KOPT-K1 (cell line): Measurements from ENCODE around the gene MYO1D.

Source experiments
- H3K27ac ChIP-seq: fragments of 200-600 bp; sonication (generic); 2 replicates; pipeline ENCODE4 v1.5.1; 2016; ENCODE audit warnings: antibody characterized with exemption, mild to moderate bottlenecking, low read depth, low read length; ENCODE audit not compliant: poor library complexity, severe bottlenecking
- H3K36me3 ChIP-seq: fragments of 200-600 bp; sonication (generic); 2 replicates; pipeline ENCODE4 v1.5.1; 2017; ENCODE audit warnings: antibody characterized with exemption, mild to moderate bottlenecking, low read length, moderate library complexity; ENCODE audit not compliant: insufficient read depth
- H3K9me3 ChIP-seq: fragments of 200-600 bp; sonication (generic); 2 replicates; pipeline ENCODE4 v1.5.1; 2017; ENCODE audit warnings: antibody characterized with exemption, low read length, mild to moderate bottlenecking; ENCODE audit not compliant: insufficient read depth, poor library complexity, severe bottlenecking

Gene MYO1D

DNA sequence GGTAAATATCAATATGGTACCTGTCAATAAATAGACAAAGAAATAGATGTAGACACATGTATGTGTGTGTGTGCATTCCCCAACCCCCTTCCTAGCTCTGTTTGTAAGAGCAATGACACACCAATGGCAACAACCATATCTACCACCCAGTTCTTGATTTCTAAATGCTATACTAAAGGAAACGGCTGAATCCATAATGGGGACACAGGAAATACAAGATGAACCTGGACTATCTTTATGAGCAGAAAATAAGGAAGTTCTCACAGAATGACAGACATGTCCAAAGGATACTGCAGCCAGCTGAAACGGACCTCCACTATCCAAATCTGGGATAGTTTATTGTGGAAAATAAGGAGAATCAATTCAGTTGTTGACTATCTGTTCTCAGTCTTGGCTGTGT lies 75.3 kb downstream of the MYO1D start:
- Histone ChIP-seq H3K36me3 (no peaks in the 10 kb centered on the region), H3K9me3 (no peaks in the 10 kb centered on the region), H3K27ac (no peak overlapping the region)

DNA sequence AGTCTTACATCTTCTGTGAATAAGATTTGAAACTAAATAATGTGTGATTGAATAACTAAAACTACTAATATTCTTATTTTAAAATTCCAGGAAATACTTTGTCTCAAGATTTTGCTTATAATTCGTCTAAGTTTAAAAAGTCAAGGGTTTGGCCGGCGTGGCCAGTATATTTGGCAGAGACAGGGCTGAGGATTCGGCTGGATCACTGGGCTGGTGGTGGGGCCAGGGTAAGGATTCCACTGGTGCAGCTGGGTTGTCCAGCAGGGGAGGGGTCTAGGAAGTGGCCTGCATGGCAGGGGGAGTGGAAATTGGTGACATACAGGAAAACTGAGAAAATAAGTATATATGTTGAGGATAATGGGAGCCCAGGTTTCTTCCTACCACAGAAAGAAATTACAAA lies 75.7 kb downstream of the MYO1D start:
- Histone ChIP-seq H3K36me3 (no peaks in the 10 kb centered on the region), H3K9me3 (no peaks in the 10 kb centered on the region), H3K27ac (no peak overlapping the region)

- Histone ChIP-seq H3K9me3 (no peaks in the 10 kb centered on the region), H3K27ac (no peak overlapping the region), H3K36me3 (no peaks in the 10 kb centered on the region)
These were observed 78.0 kb downstream of the MYO1D start for GRCh38 chr17:32798938-32799337.

DNA sequence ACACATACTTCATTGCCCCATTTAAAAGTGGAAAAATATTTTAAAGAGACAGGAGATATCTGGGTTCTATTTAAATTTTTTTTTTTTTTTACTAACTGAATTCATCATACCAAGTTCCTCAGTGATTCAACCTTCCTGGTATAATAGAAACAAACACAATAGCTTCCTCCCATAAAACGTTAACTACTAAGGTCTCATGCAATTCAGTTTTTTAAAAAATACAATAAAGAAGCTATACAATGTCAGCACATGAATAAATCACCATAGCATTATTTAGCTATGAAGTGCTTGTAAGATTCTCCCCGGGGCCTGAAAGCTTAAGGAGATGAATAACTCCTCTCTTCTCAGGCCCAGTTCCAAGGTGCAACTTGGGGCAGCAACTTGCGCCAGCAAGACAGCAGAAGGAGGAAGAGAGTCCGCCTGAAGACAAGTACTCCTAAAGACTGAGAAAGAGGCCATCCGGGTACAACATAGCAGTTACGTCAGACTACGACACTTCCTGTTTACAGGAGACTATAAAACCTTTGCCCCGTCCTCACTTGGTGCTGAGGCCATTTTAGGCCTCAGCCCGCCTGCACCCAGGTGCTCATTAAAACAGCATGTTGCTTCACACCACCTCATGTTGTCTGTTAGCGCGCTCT lies 81.5 kb downstream of the MYO1D start:
- H3K9me3 ChIP-seq: no peaks in the 10 kb centered on the region
- no peak overlapping the region for H3K27ac ChIP-seq
- H3K36me3 ChIP-seq: no peaks in the 10 kb centered on the region

DNA sequence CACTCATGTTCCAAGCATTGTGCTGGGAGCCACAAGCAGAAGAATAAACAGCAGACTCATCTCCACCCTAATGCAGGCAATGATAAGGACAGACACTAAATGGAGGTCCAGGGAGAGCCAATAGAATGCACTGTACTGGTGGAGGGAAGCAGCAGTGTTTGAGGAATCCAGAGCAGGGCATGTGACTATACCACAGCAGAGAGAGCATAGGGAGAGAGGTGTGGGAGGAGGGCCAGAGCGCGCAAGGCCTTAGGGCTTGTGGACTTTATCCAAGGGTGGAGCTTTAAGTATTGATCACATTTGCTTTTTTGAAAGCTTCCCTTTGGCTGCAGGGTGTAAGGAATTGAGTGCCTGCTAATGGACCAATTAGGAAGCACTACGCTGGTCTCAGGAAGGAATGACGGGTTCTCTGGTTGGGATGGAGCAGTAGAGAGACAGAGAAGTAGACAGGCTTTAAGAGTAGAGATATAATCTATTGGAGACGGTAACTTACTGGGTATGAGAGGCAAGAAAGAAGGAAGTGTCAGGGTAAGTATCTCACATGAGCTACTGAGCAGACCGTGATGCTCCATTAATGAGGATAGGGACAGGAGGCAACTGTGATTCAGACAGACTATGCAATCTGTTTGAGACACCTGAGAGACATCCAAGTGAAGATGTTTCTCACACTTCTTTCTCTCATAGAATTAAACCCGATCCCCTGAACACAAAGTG lies 82.2 kb downstream of the MYO1D start:
- H3K9me3 ChIP-seq: no peaks in the 10 kb centered on the region
- H3K27ac ChIP-seq: no peak overlapping the region
- no peaks in the 10 kb centered on the region for H3K36me3 ChIP-seq

DNA sequence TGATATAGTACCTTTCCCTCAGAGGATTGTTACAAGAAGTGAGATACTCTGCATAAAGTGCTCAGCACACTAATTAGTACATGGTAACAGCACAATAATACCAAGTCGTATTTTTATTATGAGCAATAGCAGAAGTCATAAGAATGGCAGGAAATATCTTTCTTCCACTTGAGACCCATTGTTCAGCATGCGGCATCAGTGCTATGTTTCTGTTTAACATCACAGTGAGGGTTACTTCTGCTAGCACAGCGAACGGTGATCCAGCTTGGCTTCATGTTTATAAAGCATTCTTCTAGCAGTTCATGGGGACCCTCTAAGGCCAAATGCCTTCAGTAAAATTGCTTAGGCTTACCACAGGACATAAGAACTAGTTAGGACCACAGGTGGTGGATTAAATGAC lies 83.1 kb downstream of the MYO1D start:
- no peak overlapping the region for H3K27ac ChIP-seq

GRCh38 chr17:32792207-32792606 lies 84.7 kb downstream of the MYO1D start:
- H3K9me3 ChIP-seq: no peaks in the 10 kb centered on the region
- H3K36me3 ChIP-seq: no peaks in the 10 kb centered on the region
- H3K27ac ChIP-seq: no peak overlapping the region

More for the DNA sequence above, 83.1 kb downstream of the MYO1D start:
- Histone ChIP-seq H3K36me3 (no peaks in the 10 kb centered on the region), H3K9me3 (no peaks in the 10 kb centered on the region)

- H3K27ac ChIP-seq: no peak overlapping the region
- no peaks in the 10 kb centered on the region for H3K36me3 ChIP-seq
- no peaks in the 10 kb centered on the region for H3K9me3 ChIP-seq
These were observed 90.8 kb downstream of the MYO1D start for GRCh38 chr17:32786169-32786568.

GRCh38 chr17:32784113-32784512 lies 92.8 kb downstream of the MYO1D start:
- no peak overlapping the region for H3K27ac ChIP-seq
- no peaks in the 10 kb centered on the region for H3K9me3 ChIP-seq
- no peaks in the 10 kb centered on the region for H3K36me3 ChIP-seq

DNA sequence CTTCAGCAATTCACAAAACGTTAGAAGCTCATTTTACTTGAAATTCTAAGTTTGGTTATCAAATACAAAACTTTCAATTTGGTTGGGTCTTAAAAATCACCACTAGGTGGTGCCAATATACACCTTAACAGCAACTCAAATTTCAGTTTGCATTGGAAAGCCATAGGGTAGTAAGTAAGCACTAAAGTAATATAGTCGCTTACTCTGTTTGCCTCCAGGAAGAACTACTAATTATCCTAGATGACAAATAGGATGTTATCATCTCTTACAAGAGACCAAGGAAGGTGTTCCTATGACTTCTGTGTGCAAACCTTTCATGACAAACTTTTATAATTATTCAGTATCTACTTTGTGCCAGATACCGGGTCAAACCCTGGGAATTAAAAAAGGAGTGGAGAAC lies 93.3 kb downstream of the MYO1D start:
- H3K27ac ChIP-seq: no peak overlapping the region
- no peaks in the 10 kb centered on the region for H3K9me3 ChIP-seq
- no peaks in the 10 kb centered on the region for H3K36me3 ChIP-seq

DNA sequence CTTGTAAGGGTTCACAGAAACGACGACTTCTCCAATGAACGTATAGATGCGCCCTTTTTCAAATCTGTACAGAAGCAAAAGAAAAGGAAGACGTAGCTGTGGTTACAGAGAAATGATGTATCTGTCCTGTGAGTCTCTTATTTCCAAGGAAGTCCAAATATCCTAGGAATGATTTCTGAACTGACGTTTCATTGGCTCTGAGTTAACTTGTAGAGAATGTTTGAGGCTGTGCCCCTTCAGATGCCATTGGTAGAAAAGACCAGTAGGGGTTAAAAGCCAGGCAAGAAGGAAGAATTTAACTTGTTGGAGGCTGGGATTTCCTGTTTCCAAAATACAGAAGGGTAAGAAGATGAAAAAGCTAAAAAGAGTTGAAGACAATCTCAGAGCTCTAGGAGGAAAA lies 96.2 kb downstream of the MYO1D start:
- no peaks in the 10 kb centered on the region for H3K9me3 ChIP-seq
- H3K27ac ChIP-seq: no peak overlapping the region
- H3K36me3 ChIP-seq: no peaks in the 10 kb centered on the region

- no peak overlapping the region for H3K27ac ChIP-seq
- H3K36me3 ChIP-seq: no peaks in the 10 kb centered on the region
- H3K9me3 ChIP-seq: no peaks in the 10 kb centered on the region
These were observed 99.0 kb downstream of the MYO1D start for GRCh38 chr17:32777922-32778321.

GRCh38 chr17:32777436-32777835 lies 99.5 kb downstream of the MYO1D start:
- Histone ChIP-seq H3K9me3 (no peaks in the 10 kb centered on the region), H3K27ac (no peak overlapping the region), H3K36me3 (no peaks in the 10 kb centered on the region)

DNA sequence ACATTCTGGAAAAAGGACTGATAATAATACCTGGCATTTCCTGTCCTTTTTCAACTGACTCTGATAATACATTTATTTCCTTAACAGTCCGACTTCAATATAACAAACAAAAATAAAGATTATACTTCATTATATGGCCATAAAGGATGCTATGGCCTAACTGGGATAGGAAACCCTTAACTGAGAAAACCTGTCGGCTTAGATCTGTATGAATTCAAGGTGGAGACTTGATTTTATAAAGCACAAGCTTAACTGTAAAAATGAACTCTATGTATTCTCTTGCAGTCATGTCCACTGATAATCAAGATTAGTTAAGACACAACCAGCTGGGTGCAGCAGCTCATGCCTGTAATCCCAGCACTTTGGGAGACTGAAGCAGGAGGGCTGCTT lies 102.2 kb downstream of the MYO1D start:
- Histone ChIP-seq H3K36me3 (no peaks in the 10 kb centered on the region), H3K9me3 (no peaks in the 10 kb centered on the region), H3K27ac (no peak overlapping the region)

DNA sequence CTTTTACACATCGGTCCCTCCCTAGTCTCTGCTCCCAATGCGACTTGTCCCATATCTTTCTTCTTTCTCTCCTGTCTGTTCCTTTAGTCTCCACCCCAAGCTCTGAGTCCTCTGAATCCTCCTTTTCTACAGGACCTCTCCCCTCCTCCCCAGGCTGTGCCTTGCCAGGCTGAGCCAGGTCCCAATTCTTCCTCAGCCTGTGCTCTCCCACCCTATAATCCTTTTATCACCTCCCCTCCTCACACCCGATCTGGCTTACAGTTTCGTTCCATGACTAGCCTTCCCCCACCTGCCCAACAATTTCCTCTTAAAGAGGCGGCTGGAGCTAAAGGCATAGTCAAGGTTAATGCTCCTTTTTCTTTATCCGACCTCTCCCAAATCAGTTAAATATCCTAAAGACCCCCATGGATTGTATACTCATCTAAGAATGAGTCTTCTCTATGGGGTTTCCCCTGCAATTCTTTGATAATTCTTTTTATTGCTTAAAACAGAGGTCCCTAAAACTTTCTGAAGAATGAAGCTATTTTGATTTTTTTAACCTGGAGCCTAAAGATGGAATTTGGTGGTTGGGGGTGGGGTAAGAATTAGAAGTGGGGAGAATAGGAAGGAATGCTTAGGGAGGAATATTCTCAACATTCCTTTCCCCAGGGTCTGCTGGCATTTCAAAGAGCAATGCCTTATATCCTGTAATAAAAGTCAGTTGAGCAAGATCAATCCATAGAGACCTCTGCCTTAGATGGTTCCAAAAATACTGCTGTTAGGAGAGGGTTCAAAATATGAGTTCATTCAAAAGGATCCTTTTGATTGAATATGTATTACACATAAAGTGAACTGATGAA lies 102.8 kb downstream of the MYO1D start:
- Histone ChIP-seq H3K27ac (no peak overlapping the region), H3K9me3 (no peaks in the 10 kb centered on the region), H3K36me3 (no peaks in the 10 kb centered on the region)
